NCI-H1436 treated with DMSO at 0.1 percent for 48 hours (cell line): Measurements from ENCODE around the gene GNG7.
"Not testable (repeated sequence)": the region's sequence is repeated elsewhere in the genome, so short reads cannot be mapped to it uniquely, and the experiment has no call there.

Source experiments
- DNase-seq: peaks from one replicate; lab custom pipeline; 2025; lab: John Stamatoyannopoulos, UW

Gene GNG7

GRCh38 chr19:2641332-2641698 lies 61.2 kb downstream of the GNG7 start:
- no peak for DNase-seq

- no peak for DNase-seq
Observed at GRCh38 chr19:2640563-2641331, 61.7 kb downstream of the GNG7 start.

GRCh38 chr19:2639999-2640398 lies 62.5 kb downstream of the GNG7 start:
- DNase-seq = no peak

GRCh38 chr19:2638417-2638940 lies 64.0 kb downstream of the GNG7 start:
- no peak for DNase-seq

GRCh38 chr19:2636897-2637683 lies 65.4 kb downstream of the GNG7 start:
- DNase-seq = no peak

- DNase-seq = no peak
Observed at GRCh38 chr19:2636141-2636896, 66.2 kb downstream of the GNG7 start.

- no peak for DNase-seq
Observed at GRCh38 chr19:2634960-2635359, 67.5 kb downstream of the GNG7 start.

- no peak for DNase-seq
Observed at GRCh38 chr19:2634228-2634951, 68.1 kb downstream of the GNG7 start.

GRCh38 chr19:2633693-2634075 lies 68.8 kb downstream of the GNG7 start:
- DNase-seq = no peak

- DNase-seq = no peak
Observed at GRCh38 chr19:2631213-2631821, 71.2 kb downstream of the GNG7 start.

GRCh38 chr19:2630352-2631001 lies 72.0 kb downstream of the GNG7 start:
- DNase-seq = no peak

- no peak for DNase-seq
Observed at GRCh38 chr19:2629491-2630351, 72.8 kb downstream of the GNG7 start.

- no peak for DNase-seq
Observed at GRCh38 chr19:2628597-2628996, 73.9 kb downstream of the GNG7 start.

- DNase-seq = no peak
Observed at GRCh38 chr19:2627855-2628254, 74.6 kb downstream of the GNG7 start.

GRCh38 chr19:2627319-2627829 lies 75.1 kb downstream of the GNG7 start:
- DNase-seq = no peak

- no peak for DNase-seq
Observed at GRCh38 chr19:2625434-2625833, 77.1 kb downstream of the GNG7 start.

GRCh38 chr19:2624537-2625091 lies 77.9 kb downstream of the GNG7 start:
- DNase-seq = no peak

GRCh38 chr19:2623798-2624197 lies 78.7 kb downstream of the GNG7 start:
- DNase-seq = no peak

- not testable (repeated sequence) for DNase-seq
Observed at GRCh38 chr19:2622371-2622961, 80.0 kb downstream of the GNG7 start.
